NCI-H1417 (cell line): Measurements from ENCODE around the gene ZMYND11.

ENCODE experiments used
- DNase-seq, 3 experiments: peaks; one replicate each; lab custom pipeline; 2025; lab: John Stamatoyannopoulos, UW

Gene ZMYND11

DNA sequence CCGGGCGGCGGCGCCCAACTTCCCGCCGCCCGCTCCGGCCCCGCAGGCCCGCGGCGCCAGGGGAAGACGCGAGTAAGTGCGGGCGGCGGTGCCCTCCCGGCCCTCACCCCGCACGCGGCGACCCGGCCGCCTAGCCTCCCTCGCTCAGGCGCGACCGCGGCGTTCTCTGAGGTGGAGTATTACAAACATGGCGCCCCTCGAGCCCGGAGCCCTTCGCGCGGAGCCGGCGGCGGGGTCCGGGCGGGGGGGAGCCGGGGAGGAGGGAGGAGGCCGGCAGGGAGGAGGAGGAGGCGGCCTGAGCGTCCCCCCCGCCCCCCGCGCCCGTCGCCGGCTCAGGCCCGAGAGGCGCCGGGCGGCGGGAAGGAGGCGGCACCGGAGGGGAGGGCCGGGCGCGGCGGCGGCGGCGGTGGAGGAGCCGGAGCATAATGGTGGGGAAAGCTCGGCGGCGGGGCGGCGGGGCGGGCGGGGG is at the start of gene ZMYND11:
Gene ZMYND11 (plus strand): TSS at position 324 of the 469 bp plus-strand sequence. CDS start 44,558 bp downstream, outside the sequence.
- DNase-seq = peak; percentile 40 to 80 (median 68)

DNA sequence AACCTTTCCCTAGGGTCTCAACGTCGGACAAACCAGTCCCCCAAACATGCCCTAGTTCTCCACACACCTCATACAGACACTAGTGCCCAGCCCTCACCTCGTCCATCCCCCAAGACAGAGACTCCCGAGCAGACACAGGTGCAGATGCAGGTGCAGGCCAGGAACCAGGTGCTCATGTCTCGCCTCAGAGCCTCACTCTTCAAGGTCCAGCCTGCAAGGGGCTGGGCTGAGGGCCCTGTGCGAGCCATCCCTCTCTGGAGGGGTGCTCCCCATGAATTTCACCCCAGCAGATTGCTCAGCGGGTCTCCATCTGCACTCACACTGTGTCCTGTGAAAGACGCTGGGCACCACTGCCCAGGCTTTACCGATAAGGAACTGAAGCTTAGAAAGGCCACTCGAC is 49.2 kb upstream of the ZMYND11 start:
- no peak for DNase-seq

DNA sequence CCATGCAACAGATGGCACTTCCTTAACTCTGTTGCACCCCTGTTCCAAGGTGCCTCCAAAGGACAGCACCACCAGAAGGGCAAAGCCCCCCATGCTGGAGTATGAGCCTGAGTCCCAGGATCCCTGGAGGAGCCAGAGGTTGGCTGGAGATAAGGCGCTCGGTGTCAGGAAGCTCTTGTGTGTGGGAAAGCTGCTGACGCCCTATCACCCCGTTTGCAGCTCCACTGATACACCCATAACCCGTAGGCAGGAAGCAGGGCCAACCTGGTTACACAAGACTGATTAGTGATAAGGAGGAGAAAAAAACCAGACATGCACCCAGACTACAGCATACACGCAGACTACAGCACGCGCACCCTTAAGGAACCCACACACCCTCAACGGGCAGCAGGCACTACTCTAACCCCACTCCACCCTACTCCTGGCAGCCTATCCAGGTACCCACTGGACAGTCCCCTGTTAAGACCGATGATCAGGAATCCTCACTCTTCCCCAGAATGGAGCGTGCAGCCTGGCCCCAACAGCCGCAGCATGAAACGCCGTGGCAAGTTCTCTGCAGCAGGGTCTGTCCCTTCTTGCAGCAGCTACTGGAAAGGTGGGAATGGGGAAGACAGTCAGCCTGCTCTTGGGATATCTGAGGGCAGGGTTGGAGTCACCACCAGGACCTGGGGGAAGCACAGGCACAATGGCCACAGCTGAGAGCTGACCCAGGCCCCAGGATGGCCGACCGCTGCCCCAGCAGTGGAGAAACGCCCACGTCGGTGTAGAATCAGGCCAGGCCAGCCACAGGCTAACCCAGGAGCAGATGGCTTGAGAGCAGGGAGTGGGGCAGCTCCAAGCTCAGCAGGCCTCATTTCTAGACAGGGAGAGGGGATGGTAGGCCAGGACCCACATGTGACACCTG is 47.8 kb upstream of the ZMYND11 start:
- no peak for DNase-seq

DNA sequence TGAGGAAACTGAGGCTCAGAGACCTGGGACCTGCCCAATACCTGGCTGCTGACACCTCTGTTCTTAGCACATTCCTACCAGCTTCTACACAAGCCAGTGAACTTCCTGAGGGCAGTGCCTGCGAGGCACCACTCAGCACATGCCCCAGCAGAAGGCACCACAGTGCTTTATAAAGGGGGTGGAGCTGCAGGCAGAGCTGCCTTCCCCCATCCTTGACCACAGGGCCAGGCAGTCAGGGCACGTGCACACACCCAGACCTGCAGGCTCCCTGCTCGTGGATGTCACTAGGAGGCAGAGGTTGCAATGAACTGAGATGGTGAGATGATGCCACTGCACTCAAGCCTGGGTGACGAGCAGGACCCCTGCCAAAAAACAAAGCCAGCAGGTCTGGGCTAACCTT is 47.0 kb upstream of the ZMYND11 start:
- DNase-seq = no peak

DNA sequence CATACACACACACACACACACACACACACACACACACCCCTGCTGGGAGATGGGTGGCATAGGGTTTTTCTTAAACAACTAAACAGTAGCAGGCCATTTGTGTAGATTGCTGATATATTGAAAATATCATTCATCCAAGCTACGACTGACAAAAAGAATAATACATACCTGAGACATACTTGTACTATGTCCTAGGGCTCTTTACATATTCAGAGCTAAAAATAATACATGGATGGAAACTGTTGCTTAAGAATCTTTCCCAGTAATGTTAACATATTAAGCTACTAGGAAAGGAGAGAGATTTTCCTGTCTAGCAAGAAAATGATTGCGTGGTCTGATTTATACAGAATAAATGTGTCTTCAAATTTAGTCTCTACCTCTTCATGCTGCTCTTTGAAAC is 46.0 kb upstream of the ZMYND11 start:
- no peak for DNase-seq

DNA sequence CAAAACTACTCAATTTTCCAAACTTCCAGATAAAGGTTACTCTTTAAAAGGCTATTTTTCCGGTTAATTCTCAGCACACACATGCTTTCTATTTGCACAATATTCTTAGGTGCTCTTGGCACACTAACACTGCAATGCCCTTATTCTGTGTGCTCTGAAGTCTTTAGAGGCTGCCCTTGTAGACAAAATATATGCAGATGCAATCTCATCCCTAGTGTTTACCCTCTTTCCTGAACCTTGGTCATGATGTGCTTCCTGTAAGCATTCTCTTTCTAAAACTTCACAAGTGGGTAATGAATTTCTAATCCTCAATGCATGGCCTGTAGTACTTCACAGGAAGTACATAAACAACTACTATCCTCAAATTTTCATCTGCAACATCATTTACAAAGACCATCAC is 45.1 kb upstream of the ZMYND11 start:
- DNase-seq = no peak

DNA sequence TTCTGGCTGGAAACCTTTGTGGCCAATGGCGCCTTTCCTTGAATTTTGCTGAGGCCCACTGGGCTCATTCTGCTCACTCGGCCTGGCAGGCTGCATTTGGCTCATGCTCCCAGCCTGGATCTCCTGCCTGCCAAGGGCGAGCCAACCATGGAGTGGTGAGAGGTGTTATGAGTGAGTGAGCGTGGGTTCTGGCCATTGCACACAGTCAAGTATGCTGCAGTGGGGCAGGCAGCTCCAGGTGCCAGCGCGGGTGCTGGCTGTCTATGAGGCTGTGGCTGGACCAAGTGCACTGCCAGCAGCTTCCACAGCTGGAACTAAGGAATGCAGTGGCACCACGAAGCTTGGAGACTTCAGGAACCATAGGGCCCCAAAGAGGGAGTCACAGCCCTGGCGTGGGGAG is 43.9 kb upstream of the ZMYND11 start:
- DNase-seq = no peak

DNA sequence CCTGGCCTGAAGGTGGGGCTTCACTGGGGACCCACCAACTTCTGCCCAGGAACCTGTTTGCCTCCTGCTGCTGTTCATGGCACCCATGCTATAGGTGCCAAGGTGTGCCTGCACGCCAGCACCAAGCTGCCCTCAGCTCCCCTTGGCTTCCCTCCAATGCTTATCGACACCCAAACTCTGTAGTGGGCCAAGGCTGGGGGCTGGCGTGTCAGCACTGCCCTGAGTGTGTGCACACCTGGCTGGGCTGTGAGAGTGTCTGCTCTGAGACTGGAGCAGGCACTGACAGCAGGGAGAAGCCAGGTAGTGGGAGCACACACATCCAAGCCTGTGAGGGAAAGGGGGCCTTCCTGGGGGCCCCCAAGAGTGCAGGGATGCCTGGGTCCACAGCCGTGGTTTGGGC is 43.1 kb upstream of the ZMYND11 start:
- DNase-seq = no peak

DNA sequence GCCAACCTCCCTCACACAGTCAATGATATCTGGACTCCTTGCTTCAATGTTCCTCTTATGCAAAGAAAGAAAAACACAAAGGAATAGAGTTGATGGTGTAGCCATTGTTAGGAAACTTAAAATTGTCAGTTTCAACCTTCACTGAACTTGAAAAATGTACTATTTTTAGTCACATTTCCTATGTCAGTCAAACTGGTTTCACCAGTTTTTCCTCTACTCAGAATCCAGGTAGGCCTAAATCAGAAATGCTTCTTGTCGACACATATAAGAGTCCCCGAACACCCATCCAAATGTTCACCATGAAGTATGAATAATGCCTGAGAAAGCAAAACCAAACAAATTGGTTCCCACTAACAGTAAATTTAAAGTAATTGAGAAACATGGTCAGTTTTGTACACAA is 42.4 kb upstream of the ZMYND11 start:
- DNase-seq = peak in 1 of 3 experiments; percentile 1

DNA sequence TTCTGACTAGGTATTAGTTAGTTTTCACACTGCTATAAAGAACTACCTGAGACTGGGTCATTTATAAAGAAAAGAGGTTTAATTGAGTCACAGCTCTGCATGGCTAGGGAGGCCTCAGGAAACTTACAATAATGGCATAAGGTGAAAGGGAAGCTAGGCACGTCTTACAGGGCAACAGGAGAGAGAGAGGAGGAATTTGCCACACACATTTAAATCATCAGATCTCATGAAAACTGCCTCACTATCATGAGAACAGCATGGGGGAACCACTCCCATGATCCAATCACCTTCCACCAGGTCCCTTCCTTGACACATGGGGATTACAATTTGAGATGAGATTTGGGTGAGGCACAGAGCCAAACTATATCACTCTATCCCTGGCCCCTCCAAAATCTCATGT is 40.6 kb upstream of the ZMYND11 start:
- DNase-seq = no peak

DNA sequence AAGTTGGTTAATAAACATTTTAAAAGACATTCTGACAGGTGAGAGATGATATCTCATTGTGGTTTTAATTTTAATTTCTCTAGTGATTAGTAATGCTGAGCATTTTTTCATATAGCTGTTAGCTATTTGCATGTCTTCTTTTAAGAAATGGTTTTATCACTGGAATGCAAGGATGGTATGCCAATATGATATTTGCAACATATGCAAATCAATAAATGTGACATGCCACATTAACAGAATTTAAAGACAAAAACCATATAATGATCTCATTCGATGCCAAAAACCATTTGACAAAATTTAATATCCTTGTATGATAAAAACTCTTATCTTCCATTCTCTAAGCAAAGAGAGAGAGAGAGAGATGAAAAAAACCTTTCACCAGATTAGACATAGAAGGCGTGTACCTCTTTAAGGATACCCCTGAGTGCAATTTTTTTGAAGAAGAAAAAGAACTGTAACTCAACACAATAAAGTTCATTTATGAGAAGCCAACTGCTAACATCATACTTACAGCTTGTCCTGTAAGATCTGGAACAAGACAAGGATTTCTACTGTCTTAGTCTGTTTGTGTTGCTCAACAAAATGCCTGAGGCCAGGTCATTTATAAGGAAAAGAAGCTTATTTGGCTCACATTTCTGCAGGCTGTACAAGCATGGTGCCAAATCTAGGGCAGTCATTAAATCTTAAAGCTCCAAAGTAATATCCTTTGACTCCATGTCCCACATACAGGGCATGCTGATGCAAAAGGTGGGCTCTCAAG is 39.7 kb upstream of the ZMYND11 start:
- DNase-seq = no peak

DNA sequence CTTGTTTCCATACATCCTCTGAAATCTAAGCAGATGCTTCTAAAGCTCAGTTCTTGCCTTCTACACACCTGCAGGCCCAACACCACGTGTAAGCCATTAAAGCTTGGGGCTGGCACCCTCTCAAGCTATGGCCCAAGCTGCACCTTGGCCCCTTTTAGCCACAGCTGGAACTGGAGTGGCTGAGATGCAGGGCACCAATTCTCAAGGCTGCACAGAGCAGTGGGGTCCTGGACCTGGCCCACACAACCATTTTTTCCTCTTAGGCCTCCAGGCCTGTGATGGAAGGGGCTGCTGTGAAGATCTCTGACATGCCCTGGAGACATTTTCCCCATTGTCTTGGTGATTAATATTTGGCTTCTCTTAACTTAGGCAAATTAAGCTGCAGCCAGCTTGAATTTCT is 38.8 kb upstream of the ZMYND11 start:
- no peak for DNase-seq

DNA sequence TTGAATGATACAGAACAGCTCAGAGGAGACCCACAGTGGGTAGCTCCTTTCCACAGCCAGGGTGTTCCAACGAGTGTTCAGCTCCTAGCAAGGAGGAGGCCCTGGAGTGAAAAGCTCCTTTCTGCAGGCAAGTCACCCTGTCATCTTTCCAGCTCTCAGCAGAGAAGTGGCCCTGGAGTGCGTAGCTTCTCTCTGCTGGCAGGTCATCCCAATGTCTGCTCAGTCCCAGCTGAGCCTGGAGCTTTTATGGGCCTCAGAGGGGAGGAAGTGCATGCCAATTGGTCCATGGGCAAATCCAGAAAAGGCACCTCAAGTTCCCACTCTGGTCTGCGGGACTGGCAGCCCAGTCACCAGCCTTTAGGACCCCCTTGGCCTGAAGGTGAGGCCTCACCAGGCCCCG is 30.8 kb upstream of the ZMYND11 start:
- no peak for DNase-seq

DNA sequence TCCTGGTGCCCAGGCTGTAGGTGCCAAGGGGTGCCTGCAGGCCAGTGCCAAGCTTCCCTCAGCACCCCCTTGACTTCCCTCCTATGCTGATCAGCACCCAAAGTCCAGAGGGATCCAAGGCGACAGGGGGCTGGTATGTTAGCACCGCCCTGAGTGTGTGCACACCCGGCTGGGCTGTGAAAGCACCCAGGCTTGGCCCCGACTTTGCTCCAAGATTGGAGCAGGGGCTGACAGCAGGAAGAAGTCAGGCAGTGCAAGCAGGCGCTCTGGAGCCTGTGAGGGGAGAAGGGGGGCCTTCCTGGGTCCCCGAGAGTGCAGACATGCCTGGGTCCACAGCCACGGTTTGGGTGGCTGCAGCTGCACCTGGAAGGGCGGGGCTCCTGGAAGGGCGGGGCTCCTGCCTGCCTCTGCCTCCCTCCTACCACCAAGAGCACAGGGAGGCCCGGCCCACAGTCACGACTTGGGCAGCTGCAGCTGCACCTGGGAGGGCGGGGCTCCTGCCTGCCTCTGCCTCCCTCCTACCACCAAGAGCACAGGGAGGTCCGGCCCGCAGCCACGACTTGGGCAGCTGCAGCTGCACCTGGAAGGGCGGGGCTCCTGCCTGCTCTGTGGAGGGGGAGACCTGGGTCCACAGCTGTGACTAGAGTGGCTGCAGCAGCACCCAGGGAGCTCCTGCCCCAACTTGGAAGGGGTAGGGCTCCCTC is 30.2 kb upstream of the ZMYND11 start:
- DNase-seq = peak in 1 of 3 experiments; percentile 10

DNA sequence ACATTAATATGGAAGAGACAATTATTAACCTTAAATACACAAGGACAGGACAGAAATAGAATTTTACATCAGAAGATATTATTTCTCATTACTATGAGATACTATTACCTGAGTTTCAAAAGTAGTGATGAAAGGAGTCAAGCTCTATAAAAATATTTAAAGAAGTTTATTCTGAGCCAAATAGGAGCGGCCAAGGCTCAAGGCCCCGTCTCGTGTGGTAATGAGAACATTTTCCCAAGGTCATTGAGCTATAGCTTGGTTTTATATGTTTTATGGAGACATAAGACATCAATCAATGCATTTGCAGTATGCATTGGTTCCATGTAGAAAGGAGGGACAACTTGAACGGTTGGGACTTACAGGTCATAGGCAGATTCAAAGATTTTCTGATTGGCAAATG is 29.4 kb upstream of the ZMYND11 start:
- no peak for DNase-seq

DNA sequence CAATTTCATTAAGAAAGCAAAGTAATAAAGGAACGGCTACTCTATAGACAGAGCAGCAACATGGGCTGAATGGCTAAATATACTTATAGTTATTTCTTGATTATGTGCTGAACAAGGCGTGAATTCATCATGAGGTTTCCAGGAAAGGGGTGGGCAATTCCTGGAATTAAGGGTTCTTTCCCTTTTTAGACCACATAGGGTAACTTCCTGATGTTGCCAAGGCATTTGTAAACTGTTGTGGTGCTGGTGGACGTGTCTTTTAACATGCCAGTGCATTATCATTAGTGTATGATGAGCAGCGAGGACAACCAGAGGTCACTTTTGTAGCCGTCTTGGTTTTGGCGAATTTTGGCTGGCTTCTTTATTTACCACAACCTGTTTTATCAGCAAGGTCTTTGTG is 28.5 kb upstream of the ZMYND11 start:
- no peak for DNase-seq

DNA sequence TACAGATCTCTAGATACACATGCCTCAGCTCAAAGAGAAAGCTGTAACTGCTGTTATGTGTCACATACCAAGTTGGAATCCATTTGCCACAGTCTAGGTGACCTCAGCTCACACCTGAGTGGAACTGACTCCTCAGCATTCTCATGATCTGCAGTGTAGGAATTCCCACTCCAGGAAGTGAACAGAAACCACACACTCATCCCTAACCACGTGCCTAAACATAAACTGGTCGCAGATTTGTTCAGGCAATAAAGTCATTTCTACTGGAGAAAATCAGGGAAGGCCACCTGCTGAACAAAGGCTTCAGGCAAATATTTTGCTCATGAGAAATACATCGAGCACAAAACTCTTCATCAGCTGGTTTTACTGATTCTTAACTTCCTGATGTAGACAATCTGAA is 23.0 kb upstream of the ZMYND11 start:
- no peak for DNase-seq

DNA sequence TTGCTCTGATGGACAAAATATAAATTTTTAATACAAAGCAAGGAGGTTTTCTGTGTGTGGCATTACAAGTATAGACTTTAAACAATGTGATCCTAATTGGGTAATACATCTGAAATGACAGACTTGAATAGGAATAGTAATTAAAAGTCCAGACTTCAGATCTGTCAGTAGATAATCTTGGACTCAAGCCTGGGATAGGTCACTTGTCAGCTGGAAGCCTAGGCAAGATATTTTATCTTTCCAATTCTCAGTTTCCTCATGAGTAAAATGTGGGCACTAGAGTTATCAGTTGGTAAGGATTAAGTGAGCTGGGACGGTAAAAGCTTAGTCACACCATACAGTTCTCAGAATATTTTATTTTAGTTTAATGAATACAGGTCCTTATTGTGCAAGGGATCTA is 10.4 kb upstream of the ZMYND11 start:
- DNase-seq = no peak

DNA sequence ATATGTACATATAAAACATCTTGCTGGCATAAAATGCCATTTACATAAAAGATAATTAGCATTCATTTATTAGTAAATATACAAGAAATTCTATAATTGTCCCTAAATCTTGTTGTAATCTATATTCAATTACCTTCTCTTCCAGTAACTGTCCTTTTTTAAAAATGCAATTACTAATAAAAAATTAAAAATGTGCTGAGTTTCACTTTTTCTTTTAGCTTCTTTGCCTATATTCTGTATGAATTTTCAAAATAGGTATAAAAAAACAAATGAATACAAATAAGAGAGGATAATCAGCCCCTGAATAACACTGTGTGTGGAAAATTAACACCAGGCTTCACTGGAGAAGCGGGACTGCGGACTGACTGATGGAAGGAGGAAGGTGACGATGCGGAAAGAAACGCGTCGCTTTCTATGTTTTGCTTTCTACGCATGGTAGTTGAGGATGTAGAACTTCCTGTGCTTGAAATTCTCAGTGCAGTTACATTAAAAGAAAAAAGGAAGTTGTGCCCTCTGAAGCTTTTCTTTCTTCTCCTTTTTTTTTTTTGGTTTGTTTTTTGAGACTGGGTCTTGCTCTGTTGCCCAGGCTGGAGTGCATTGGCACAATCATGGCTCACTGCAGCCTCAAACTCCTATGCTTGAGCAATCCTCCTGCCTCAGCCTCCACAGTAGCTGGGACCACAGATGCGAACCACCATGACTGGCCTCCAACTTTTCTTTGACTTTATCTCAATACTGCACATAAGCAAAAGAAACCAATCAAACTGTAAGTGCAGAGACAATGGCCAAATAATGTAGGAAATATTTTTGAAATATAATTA is 7.4 kb upstream of the ZMYND11 start:
- no peak for DNase-seq

DNA sequence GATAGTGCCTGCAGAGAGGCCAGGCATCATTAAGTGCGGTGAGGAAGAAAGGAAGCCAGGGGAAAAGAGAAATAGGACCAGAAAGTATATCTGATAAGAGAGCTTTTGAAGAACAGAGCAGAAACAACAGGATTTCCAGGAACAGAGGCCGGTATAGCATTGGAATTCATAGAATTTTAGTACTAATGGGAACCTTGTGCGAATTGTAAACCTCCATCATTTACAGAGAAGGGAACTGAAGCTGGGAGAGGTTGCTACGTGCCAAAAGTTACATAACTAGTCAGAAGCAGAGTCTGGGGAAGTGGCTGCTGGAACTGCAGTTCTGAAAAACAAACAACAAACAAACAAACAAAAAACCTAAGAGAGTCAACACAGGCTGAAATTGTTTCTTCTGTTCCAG is 5.4 kb upstream of the ZMYND11 start:
- DNase-seq = no peak
